B cell (primary cell): Measurements from ENCODE around the gene ZBED2. TPM values are rescaled to one million over a fixed set of nuclear protein-coding genes. Genes with fewer than 3 reads are reported as not detected.

Experiments used
- ATAC-seq: fragments of 200-7000 bp; cut with Tn5 transposase; one replicate; pipeline ENCODE4 v1.10.0; 2021; ENCODE audit warnings: low read depth, mild to moderate bottlenecking, moderate number of reproducible peaks, moderate library complexity
- CTCF ChIA-PET: fragments of 350-600 bp; sonication (Branson Sonifier 250); formaldehyde crosslinking; loops from one replicate; lab custom pipeline; 2021; ENCODE audit warnings: antibody characterized with exemption, inconsistent platforms; lab: Charles Lee
- POLR2A ChIA-PET: fragments of 350-600 bp; sonication (Branson Sonifier 250); formaldehyde crosslinking; loops from one replicate; lab custom pipeline; 2021; ENCODE audit warnings: antibody characterized with exemption; lab: Charles Lee
- DNase-seq: peaks from one replicate; pipeline ENCODE4 v3.0.0; 2013
- H2AFZ ChIP-seq: 2 replicates; pipeline ENCODE4 v1.6.1; 2012; ENCODE audit warnings: mild to moderate bottlenecking, low read depth, low read length; ENCODE audit not compliant: insufficient read depth, poor library complexity, severe bottlenecking
- H3K27ac ChIP-seq, 2 donors: 1 replicate in 1 of 2; 2 replicates in 1 of 2; pipeline ENCODE4 v1.5.1; 2012 to 2013; ENCODE audit warnings: low read length in 2 of 2, mild to moderate bottlenecking in 2 of 2, moderate library complexity in 1 of 2
- H3K27me3 ChIP-seq, 4 experiments: fragments of 200-600 bp in 1 of 4; sonication (generic) in 1 of 4; replicated peaks in 1 of 4; 1 replicate in 2 of 4; 2 replicates in 2 of 4; pipeline versions ENCODE4 v1.6.1 to v1.7.0; 2013 to 2016; ENCODE audit warnings: low read length in 3 of 4, mild to moderate bottlenecking in 2 of 4, mixed read lengths in 1 of 4, moderate library complexity in 1 of 4; ENCODE audit not compliant: insufficient read depth in 4 of 4, control insufficient read depth in 3 of 4; ENCODE audit errors: control extremely low read depth in 1 of 4
- H3K36me3 ChIP-seq, 2 experiments: replicated peaks in 1 of 2; 1 replicate in 1 of 2; 2 replicates in 1 of 2; pipeline versions ENCODE4 v1.6.1 to v1.7.1; 2013; ENCODE audit warnings: low read length in 1 of 2; ENCODE audit not compliant: insufficient read depth in 2 of 2, control insufficient read depth in 1 of 2; ENCODE audit errors: control extremely low read depth in 1 of 2, extremely low read depth in 1 of 2
- H3K4me1 ChIP-seq, 2 donors: fragments of 200-600 bp in 1 of 2; sonication (generic) in 1 of 2; 1 replicate in 1 of 2; 2 replicates in 1 of 2; pipeline versions ENCODE4 v1.5.1 to v1.6.1; 2013 to 2017; ENCODE audit warnings: low read length in 2 of 2; ENCODE audit not compliant: control insufficient read depth in 2 of 2, insufficient read depth in 2 of 2
- H3K4me2 ChIP-seq: replicated peaks from 2 replicates; pipeline ENCODE3; 2012; ENCODE audit warnings: mild to moderate bottlenecking, low read depth, low read length; ENCODE audit not compliant: poor library complexity, severe bottlenecking
- H3K4me3 ChIP-seq, 5 experiments: fragments of 200-600 bp in 1 of 5; sonication (generic) in 1 of 5; 1 replicate in 3 of 5; 2 replicates in 2 of 5; pipeline versions ENCODE4 v1.5.1 to v1.7.0; 2011 to 2016; ENCODE audit warnings: low read length in 4 of 5, mild to moderate bottlenecking in 4 of 5, low read depth in 2 of 5, control low read depth in 1 of 5, moderate library complexity in 1 of 5; ENCODE audit not compliant: insufficient read depth in 1 of 5; ENCODE audit errors: control extremely low read depth in 1 of 5, extremely low read depth in 1 of 5
- H3K79me2 ChIP-seq: fragments of 200-600 bp; sonication (generic); one replicate; pipeline ENCODE4 v1.6.0; 2016; ENCODE audit warnings: low read length; ENCODE audit not compliant: control insufficient read depth, insufficient read depth
- H3K9ac ChIP-seq: fragments of 200-600 bp; sonication (generic); 2 replicates; pipeline ENCODE4 v1.6.1; 2017; ENCODE audit warnings: mild to moderate bottlenecking, low read length, moderate library complexity
- H3K9me3 ChIP-seq, 3 donors: one replicate each; pipeline versions ENCODE4 v1.6.1 to v1.7.1; 2013; ENCODE audit warnings: low read length in 2 of 3; ENCODE audit not compliant: control insufficient read depth in 2 of 3, insufficient read depth in 1 of 3; ENCODE audit errors: control extremely low read depth in 1 of 3
- H4K20me1 ChIP-seq: 2 replicates; pipeline ENCODE4 v1.6.0; 2012; ENCODE audit warnings: mild to moderate bottlenecking, low read length; ENCODE audit not compliant: insufficient read depth, control insufficient read depth, poor library complexity, severe bottlenecking
- H3K27ac Mint-ChIP-seq: one replicate; pipeline ENCODE4 v1.8.0; 2021; ENCODE audit warnings: mixed read lengths
- H3K27me3 Mint-ChIP-seq: one replicate; pipeline ENCODE4 v1.8.0; 2021; ENCODE audit warnings: mixed read lengths
- H3K4me1 Mint-ChIP-seq: one replicate; pipeline ENCODE4 v1.8.0; 2021; ENCODE audit warnings: mixed read lengths
- H3K4me3 Mint-ChIP-seq: one replicate; pipeline ENCODE4 v1.8.0; 2021; ENCODE audit warnings: mixed read lengths
- H3K9me3 Mint-ChIP-seq: one replicate; pipeline ENCODE4 v1.8.0; 2022; ENCODE audit warnings: mixed read lengths; ENCODE audit not compliant: insufficient read depth
- CTCF ChIP-seq: fragments of 200-600 bp; IDR thresholded peaks from one replicate; pipeline ENCODE4 v1.8.0; 2022; ENCODE audit warnings: antibody characterized with exemption, mild to moderate bottlenecking
- EZH2 ChIP-seq: IDR thresholded peaks from 2 replicates; pipeline ENCODE4 v1.6.1; 2012; ENCODE audit warnings: borderline replicate concordance, low read depth, mild to moderate bottlenecking, moderate library complexity, low read length; ENCODE audit not compliant: insufficient read depth, poor library complexity, severe bottlenecking
- WGBS: methylation state at CpG from one replicate; pipeline ENCODE4 v1.1.5; 2013; ENCODE audit warnings: missing lambda C conversion rate; ENCODE audit not compliant: insufficient coverage; 5-methylcytosine and 5-hydroxymethylcytosine counted together
- intact Hi-C: fragments of 100-400 bp; cut with micrococcal nuclease; formaldehyde crosslinking; loops from one replicate; pipeline ENCODE4 v1.10.0; 2022
- polyA plus RNA-seq: library from polyadenylated mRNA; depleted of rRNA; stranded (reverse); fragments of >200 nt; gene quantifications from 2 replicates; pipeline ENCODE4 v1.2.3, GENCODE V29; 2012
- total RNA-seq, 2 donors: library from RNA; stranded (reverse); fragments of 120-200 nt in 1 of 2; gene quantifications; 1 replicate in 1 of 2; 2 replicates in 1 of 2; pipeline versions ENCODE4 v1.2.3 to v1.2.4, GENCODE V29; 2013 to 2022

The ZBED2 gene
- total and polyA plus RNA-seq, 2 donors (not counting 1 experiment from before 2014, with no cell fraction given) = 0.36 to 6.0 TPM

GRCh38 chr3:111613294-111613693 lies 18.1 kb upstream of the ZBED2 start:
- no peak for TF ChIP-seq EZH2
- no peak for TF ChIP-seq CTCF
- H3K79me2 ChIP-seq = no peaks in the 10 kb centered on the region
- no peaks in the 10 kb centered on the region for H3K27me3 ChIP-seq
- Mint-ChIP-seq H3K27me3 (no peaks in the 10 kb centered on the region), H3K27ac (no peak overlapping the region), H3K4me3 (no peak overlapping the region), H3K4me1 (peaks cover 50% of the 10 kb centered on the region), H3K9me3 (no peaks in the 10 kb centered on the region)
- no peak overlapping the region for H3K27ac ChIP-seq
- no peak overlapping the region for H3K4me3 ChIP-seq
- no peaks in the 10 kb centered on the region for H4K20me1 ChIP-seq
- CTCF ChIA-PET = interaction anchor here (1.3 to 1.7 kb wide), 2 partner anchors 23 to 35 kb away, joined by 3 to 5 read pairs; no protein-coding TSS in a partner anchor
- DNase-seq (no peak), ATAC-seq (no peak)
- no peak overlapping the region for H2AFZ ChIP-seq
- H3K9me3 ChIP-seq = peaks cover 0 to 19% (median 2%) of the 10 kb centered on the region in 3 donors
- POLR2A ChIA-PET = interaction anchor here (0.5 kb wide), 1 partner anchor 261 kb away, joined by 4 read pairs; no protein-coding TSS in a partner anchor
- WGBS = 67% methylated on average over 1 of the region's 1 CpG
- H3K4me2 ChIP-seq = no peak overlapping the region
- peaks cover 0 to 8% of the 10 kb centered on the region in 2 experiments for H3K36me3 ChIP-seq
- peaks cover 33 to 38% of the 10 kb centered on the region in 2 donors for H3K4me1 ChIP-seq
- intact Hi-C loops = no loop called here
- H3K9ac ChIP-seq = no peak overlapping the region

- intact Hi-C loops = loop anchor here (1.0 kb wide), 1 partner anchor 16 kb away; no protein-coding TSS in a partner anchor
- peak overlapping the region; percentile 83 for H3K27ac Mint-ChIP-seq
- Histone ChIP-seq H3K9ac (peak overlapping the region; percentile 7), H3K27ac (peak overlapping the region in 1 of 2 donors; percentile 10), H3K79me2 (no peaks in the 10 kb centered on the region), H3K4me1 (peaks cover 20 to 23% of the 10 kb centered on the region in 2 donors), H3K27me3 (no peaks in the 10 kb centered on the region), H3K36me3 (peaks cover 0 to 12% of the 10 kb centered on the region in 2 experiments), H4K20me1 (no peaks in the 10 kb centered on the region), H3K4me3 (no peak overlapping the region), H3K4me2 (peak overlapping the region; percentile 48), H2AFZ (no peak overlapping the region), H3K9me3 (no peaks in the 10 kb centered on the region)
- ChIA-PET CTCF (interaction anchor here (0.8 to 1.6 kb wide), 5 partner anchors 9 to 81 kb away, joined by 3 to 8 read pairs (median 3); no protein-coding TSS in a partner anchor), POLR2A (interaction anchor here (0.7 kb wide), 1 partner anchor 11 kb away, joined by 4 read pairs; no protein-coding TSS in a partner anchor)
- ATAC-seq = peak; percentile 24
- TF ChIP-seq CTCF (no peak), EZH2 (no peak)
- no peaks in the 10 kb centered on the region for H3K9me3 Mint-ChIP-seq
- WGBS = 69% methylated on average over 7 of the region's 8 CpGs
- no peaks in the 10 kb centered on the region for H3K27me3 Mint-ChIP-seq
- H3K4me1 Mint-ChIP-seq = peaks cover 42% of the 10 kb centered on the region
- H3K4me3 Mint-ChIP-seq = peak overlapping the region; percentile 74
- no peak for DNase-seq
Measured at GRCh38 chr3:111610612-111611054, 15.5 kb upstream of the ZBED2 start.
